Stimulated activated CD8-positive, alpha-beta memory T cell treated with anti-CD3 and anti-CD28 coated beads, Interleukin-2, amount 100 ng/mL, for 48 hours (primary cell): Measurements from ENCODE around the gene IL18R1.
"Not testable (repeated sequence)": the region's sequence is repeated elsewhere in the genome, so short reads cannot be mapped to it uniquely, and the experiment has no call there.

Experiments used
- DNase-seq, 2 donors: peaks; one replicate each; pipeline ENCODE4 v3.0.0-alpha.2; 2020; ENCODE audit warnings: low read depth in 2 of 2

The IL18R1 gene

GRCh38 chr2:102355526-102356380 is at the start of gene IL18R1:
Gene IL18R1, plus strand, starts transcription at chr2:102355796. Its CDS starts 6,865 bp downstream, at chr2:102362661.
- peak; percentile 51 to 68 for DNase-seq

DNA sequence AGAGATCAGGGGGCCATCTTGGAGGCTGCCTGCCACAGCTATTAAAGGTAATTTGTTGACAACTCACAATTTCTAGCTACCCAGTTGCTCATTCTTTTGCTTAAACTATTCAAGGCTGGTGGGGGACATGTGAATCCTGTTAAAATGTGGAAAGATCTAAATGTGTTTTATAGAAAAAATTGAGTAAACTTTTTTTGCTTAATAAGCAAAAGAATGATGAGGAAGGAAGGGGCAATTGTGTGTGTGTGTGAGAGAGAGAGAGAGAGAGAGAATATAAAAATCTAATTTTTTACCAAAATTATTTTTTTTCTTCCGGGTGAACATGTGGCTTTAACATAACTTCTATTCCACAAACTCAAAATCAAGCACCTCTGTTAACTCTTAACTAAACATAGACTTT is 49.5 kb upstream of the IL18R1 start:
- no peak for DNase-seq

GRCh38 chr2:102310964-102311640 is 44.5 kb upstream of the IL18R1 start, which contains the start of gene IL1RL1:
Gene IL1RL1, plus strand, starts transcription at chr2:102311563. Its CDS starts 26,702 bp downstream, at chr2:102338265.
- no peak for DNase-seq

- no peak for DNase-seq
These were observed 42.6 kb upstream of the IL18R1 start for GRCh38 chr2:102313025-102313424.

DNA sequence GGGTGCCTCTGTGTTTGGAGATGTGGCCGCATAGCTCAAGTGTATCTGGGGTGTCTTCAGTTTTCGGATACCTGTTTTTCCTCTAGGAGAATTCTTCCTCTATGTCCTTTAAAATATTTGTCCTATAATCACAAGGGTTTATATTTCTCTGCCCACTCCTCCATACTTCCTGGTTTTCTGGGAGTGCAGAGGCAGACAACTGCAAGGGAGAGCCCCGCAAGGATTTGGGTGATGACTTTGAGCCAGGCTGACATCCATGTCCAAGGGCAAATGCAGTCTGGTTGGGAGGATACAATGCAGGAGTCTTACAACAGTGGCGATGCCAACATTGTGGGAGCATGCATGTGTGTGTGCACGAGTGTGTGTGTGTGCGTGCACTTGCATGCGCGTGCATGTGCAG is 42.1 kb upstream of the IL18R1 start:
- no peak for DNase-seq

GRCh38 chr2:102313950-102314349 is 41.6 kb upstream of the IL18R1 start:
- DNase-seq, result no peak

DNA sequence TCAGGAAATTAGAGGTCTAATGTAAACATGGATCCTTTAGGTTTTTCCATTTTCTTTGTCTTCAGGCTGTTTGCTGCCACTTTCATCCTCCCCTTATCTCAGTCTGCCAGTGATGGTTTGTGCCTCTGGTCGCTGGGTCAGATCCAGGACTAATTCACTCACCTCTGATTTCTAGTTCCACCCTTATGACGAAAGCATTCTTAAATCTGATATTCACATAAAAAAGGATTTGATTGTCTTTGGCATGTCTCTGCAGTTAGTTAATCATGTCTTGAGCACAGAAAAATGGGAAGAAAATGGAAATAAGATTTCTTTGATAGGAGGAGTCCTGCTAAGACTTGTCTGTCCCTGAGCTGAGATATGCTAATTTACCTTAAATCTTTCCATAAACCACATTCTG is 39.7 kb upstream of the IL18R1 start:
- DNase-seq, result no peak

- DNase-seq, result no peak
These were observed 37.9 kb upstream of the IL18R1 start for GRCh38 chr2:102317715-102318114.

DNA sequence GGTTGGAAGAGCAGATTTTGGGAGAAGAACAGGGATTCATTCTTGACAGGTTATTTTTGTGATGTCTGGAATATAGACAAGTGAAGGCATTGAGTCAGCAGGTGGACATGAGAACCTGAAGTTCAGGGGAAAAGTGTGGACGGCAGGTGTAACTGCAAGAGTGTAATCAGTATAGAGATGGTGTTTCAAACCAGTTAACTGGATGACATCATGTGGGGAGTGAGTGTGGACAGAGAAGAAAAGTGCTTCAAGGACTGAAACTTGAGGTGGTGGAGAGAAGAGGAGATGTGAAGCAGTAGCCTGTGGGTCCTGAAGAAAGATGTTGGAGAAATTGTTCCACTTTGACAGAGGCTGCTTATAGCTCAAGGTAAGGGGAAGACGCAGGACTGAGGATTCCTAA is 37.2 kb upstream of the IL18R1 start:
- no peak for DNase-seq

GRCh38 chr2:102321941-102322719 is 33.5 kb upstream of the IL18R1 start:
- DNase-seq, result no peak

DNA sequence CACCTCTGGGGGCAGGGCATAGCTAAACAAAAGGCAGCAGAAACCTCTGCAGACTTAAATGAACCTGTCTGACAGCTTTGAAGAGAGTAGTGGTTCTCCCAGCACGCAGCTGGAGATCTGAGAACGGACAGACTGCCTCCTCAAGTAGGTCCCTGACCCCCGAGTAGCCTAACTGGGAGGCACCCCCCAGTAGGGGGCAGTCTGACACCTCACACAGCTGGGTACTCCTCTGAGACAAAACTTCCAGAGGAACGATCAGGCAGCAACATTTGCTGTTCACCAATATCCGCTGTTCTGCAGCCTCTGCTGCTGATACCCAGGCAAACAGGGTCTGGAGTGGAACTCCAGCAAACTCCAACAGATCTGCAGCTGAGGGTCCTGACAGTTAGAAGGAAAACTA is 30.7 kb upstream of the IL18R1 start:
- DNase-seq, result not testable (repeated sequence)

GRCh38 chr2:102331311-102331980 is 24.1 kb upstream of the IL18R1 start:
- no peak for DNase-seq

DNA sequence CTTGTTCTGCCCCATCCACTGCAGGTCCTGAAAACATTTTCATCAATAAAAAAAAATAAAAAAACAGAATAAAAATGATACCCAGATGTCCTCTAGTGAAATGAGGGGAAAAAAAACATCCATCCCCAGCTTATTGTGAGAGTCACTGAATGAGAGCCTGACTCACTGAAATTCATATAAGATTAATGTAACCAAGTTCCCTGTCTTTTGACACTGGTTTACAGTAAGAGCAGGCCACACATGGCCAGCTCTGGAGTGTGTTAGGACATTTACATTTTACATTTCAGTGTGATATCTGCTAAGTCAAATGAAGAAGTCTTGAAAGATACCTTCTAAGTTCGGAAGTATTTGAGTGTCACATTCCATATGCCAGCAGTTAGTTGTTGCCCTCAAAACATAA is 21.1 kb upstream of the IL18R1 start:
- DNase-seq, result no peak

DNA sequence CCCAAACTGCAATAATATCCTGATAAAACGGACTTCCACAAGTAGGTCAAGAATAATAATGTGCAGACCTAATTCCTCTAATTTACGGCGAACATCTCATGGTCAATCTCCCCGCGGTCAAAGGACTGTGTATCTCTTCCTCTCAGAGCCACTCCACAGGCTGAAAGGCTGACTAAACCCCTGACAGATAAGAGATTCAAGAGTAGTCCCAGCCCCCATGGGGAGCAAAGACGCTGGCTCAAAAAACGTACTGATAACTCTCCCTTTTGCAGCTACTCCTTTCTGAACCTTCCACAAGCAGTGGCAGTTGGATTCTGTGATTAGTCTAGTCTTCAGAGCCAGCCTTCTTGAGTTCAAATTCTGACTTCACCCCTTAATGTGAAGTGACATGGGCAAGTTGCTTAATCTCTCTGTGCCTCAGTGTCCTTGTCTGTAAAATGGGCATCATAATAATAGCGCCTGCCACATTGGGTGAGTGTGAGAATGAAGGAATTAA is 19.7 kb upstream of the IL18R1 start:
- DNase-seq, result no peak

DNA sequence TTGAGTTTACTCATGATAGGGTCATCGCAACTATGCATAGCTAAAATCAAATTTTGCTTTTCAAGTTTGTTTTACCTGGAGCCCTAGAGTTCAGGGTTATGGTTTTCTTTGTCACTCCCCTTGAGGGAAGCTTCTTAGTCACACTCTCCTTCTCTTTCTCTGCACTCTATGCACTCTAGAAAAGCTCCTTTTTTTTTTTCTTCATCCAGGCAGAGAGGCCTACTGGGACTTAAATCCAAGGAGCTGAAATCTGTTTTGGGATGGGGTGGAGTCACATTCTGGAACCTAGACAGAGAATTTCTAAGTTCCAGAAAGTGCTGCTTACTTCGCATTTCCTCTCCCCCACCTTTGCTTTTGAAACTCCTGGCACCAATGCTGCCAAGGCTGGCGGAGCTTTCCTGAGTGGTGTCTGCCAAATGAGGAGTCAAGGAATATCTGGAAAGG is 19.1 kb upstream of the IL18R1 start:
- DNase-seq, result no peak

DNA sequence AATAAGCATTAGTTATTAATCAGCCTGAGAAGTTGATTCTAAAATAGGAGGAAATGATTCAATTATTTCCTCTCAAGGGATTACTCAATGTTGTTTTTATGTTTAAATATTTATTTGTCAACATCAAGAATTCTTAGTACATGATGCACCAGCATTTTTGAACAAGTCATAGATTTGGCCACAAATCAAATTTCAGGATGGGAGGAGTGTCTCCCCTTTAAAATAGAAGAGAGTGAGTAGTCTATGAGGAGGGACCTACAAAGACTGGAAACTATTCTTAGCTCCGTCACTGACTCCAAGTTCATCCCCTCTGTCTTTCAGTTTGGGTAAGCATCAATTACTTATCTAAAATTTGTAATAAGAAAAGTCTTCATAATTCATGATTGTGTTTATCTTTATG is 18.6 kb upstream of the IL18R1 start:
- DNase-seq, result no peak

GRCh38 chr2:102337481-102338386 is 17.9 kb upstream of the IL18R1 start:
- DNase-seq, result no peak

GRCh38 chr2:102340778-102341177 is 14.8 kb upstream of the IL18R1 start:
- DNase-seq, result no peak

DNA sequence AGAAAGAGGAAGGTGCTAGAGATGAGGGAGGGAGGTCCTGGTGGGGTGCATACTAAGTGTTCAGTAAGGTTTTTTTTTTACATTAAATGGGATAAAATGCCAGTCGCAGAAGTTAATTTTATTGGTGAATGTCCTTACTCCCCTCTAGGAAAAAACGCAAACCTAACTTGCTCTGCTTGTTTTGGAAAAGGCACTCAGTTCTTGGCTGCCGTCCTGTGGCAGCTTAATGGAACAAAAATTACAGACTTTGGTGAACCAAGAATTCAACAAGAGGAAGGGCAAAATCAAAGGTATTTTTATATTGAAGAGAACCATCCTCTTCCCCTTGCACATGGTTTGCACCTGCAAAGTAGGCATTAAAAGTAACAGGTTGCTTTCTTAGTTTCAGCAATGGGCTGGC is 12.7 kb upstream of the IL18R1 start:
- DNase-seq, result no peak

GRCh38 chr2:102344397-102344796 is 11.2 kb upstream of the IL18R1 start:
- DNase-seq, result no peak
